ACHN (cell line): ENCODE measurements around the gene GPRASP2.
"Not testable (repeated sequence)": the region's sequence is repeated elsewhere in the genome, so short reads cannot be mapped to it uniquely, and the experiment has no call there.

ENCODE experiments used
- DNase-seq: peaks from one replicate; pipeline ENCODE4 v3.0.0-alpha.2; 2015
- in situ Hi-C: cut with HindIII; loops from 2 replicates; pipeline ENCODE4 v1.10.0; 2017; ENCODE audit warnings: low sequenced_read_pairs, low pct_ligation_motif_present, low pct_unique_long_range_greater_than_20kb

GPRASP2 gene

GRCh38 chrX:102712216-102712966 is at the start of gene GPRASP2:
Gene GPRASP2 (plus strand): TSS chrX:102712448. CDS start chrX:102714870, 2,422 bp downstream.
- in situ Hi-C loops, result no loop called here

GRCh38 chrX:102663820-102664219 is 48.4 kb upstream of the GPRASP2 start:
- DNase-seq, in situ Hi-C loops: not testable (repeated sequence)

More at GRCh38 chrX:102712216-102712966, at the start of gene GPRASP2:
- peak; percentile 25 for DNase-seq

- in situ Hi-C loops, DNase-seq: not testable (repeated sequence)
These were observed 45.2 kb upstream of the GPRASP2 start for GRCh38 chrX:102667034-102667433.

GRCh38 chrX:102669526-102669925 is 42.7 kb upstream of the GPRASP2 start:
- in situ Hi-C loops, result no loop called here
- DNase-seq, result no peak

- DNase-seq, result no peak
- in situ Hi-C loops, result no loop called here
These were observed 39.4 kb upstream of the GPRASP2 start for GRCh38 chrX:102672856-102673255.

- DNase-seq, in situ Hi-C loops: not testable (repeated sequence)
These were observed 34.8 kb upstream of the GPRASP2 start for GRCh38 chrX:102677479-102677878.

GRCh38 chrX:102684772-102685520 is 27.3 kb upstream of the GPRASP2 start:
- in situ Hi-C loops, result no loop called here
- no peak for DNase-seq

GRCh38 chrX:102694749-102695148 is 17.5 kb upstream of the GPRASP2 start:
- no peak for DNase-seq
- in situ Hi-C loops, result no loop called here

GRCh38 chrX:102696306-102696705 is 15.9 kb upstream of the GPRASP2 start:
- no peak for DNase-seq
- in situ Hi-C loops, result no loop called here

GRCh38 chrX:102697494-102697893 is 14.8 kb upstream of the GPRASP2 start:
- no peak for DNase-seq
- in situ Hi-C loops, result no loop called here

- DNase-seq, result no peak
- in situ Hi-C loops, result no loop called here
These were observed 3.3 kb upstream of the GPRASP2 start for GRCh38 chrX:102708900-102709299.

GRCh38 chrX:102711872-102712215 is 404 bp upstream of the GPRASP2 start:
- no peak for DNase-seq
- in situ Hi-C loops, result no loop called here

- in situ Hi-C loops, result no loop called here
- DNase-seq, result peak; percentile 48
These were observed 855 bp downstream of the GPRASP2 start for GRCh38 chrX:102712981-102713625.

- in situ Hi-C loops, result no loop called here
- no peak for DNase-seq
These were observed 2.7 kb downstream of the GPRASP2 start for GRCh38 chrX:102714994-102715393.

GRCh38 chrX:102715967-102716366 is 3.7 kb downstream of the GPRASP2 start:
- DNase-seq, result no peak
- in situ Hi-C loops, result no loop called here

- DNase-seq, result peak; percentile 51
- in situ Hi-C loops, result no loop called here
These were observed 8.3 kb downstream of the GPRASP2 start, which contains the start of gene GPRASP3 for GRCh38 chrX:102720237-102721168. Gene GPRASP3 (plus strand): TSS chrX:102720743. CDS start chrX:102748996, 28,253 bp downstream.

- DNase-seq, in situ Hi-C loops: not testable (repeated sequence)
These were observed 8.9 kb downstream of the GPRASP2 start for GRCh38 chrX:102721169-102721506.

GRCh38 chrX:102723456-102723855 is 11.2 kb downstream of the GPRASP2 start:
- in situ Hi-C loops, result no loop called here
- DNase-seq, result no peak
